BLaER1 treated with 17β-estradiol and CSF1 and Interleukin-3, amounts not matched to agents 10 nM and 100 nM (cell line): ENCODE results near the gene CDK19.

Source experiments
- H3K27ac ChIP-seq, 11 experiments: shearing (Covaris generic); formaldehyde crosslinking; 2 replicates each; pipeline ENCODE4 v1.8.1; 2022
- H3K27me3 ChIP-seq, 11 experiments: shearing (Covaris generic); formaldehyde crosslinking; 2 replicates each; pipeline ENCODE4 v1.8.1; 2022
- H3K36me3 ChIP-seq, 11 experiments: shearing (Covaris generic); formaldehyde crosslinking; 2 replicates each; pipeline ENCODE4 v1.8.1; 2022
- H3K4me1 ChIP-seq, 10 experiments: shearing (Covaris generic); formaldehyde crosslinking; 2 replicates each; pipeline ENCODE4 v1.8.1; 2022
- H3K4me2 ChIP-seq, 11 experiments: shearing (Covaris generic); formaldehyde crosslinking; 2 replicates each; pipeline ENCODE4 v1.8.1; 2022
- H3K4me3 ChIP-seq, 10 experiments: shearing (Covaris generic); formaldehyde crosslinking; 2 replicates each; pipeline ENCODE4 v1.8.1; 2022
- H3K9ac ChIP-seq, 11 experiments: shearing (Covaris generic); formaldehyde crosslinking; 2 replicates each; pipeline ENCODE4 v1.8.1; 2022
- H3K9me3 ChIP-seq, 11 experiments: shearing (Covaris generic); formaldehyde crosslinking; replicated peaks in 1 of 11; 2 replicates each; pipeline ENCODE4 v1.8.1; 2022
- H4K20me1 ChIP-seq, 11 experiments: shearing (Covaris generic); formaldehyde crosslinking; 2 replicates each; pipeline ENCODE4 v1.8.1; 2022
- Cebpa-rat ChIP-seq, 11 experiments: shearing (Covaris generic); IDR thresholded peaks; 2 replicates each; pipeline ENCODE4 v1.8.1; 2022

CDK19 gene

GRCh38 chr6:110712238-110712637, 103.0 kb downstream of the CDK19 start:
- Histone ChIP-seq H4K20me1 (peaks cover 0 to 14% (median 0%) of the 10 kb centered on the region in 11 experiments; a peak in 2 of 22 replicates), H3K4me2 (no peak overlapping the region), H3K36me3 (peaks cover 0 to 37% (median 21%) of the 10 kb centered on the region in 11 experiments; a peak in 16 of 22 replicates), H3K9ac (no peak overlapping the region), H3K4me1 (peaks cover 0 to 20% (median 0%) of the 10 kb centered on the region in 10 experiments; a peak in 6 of 20 replicates), H3K9me3 (peaks cover 0 to 3% (median 0%) of the 10 kb centered on the region in 11 experiments; a peak in 1 of 22 replicates), H3K4me3 (no peak overlapping the region), H3K27ac (no peak overlapping the region), H3K27me3 (no peaks in the 10 kb centered on the region)
- TF ChIP-seq Cebpa-rat (IDR thresholded peaks at IDR 0.05), result no peak

GRCh38 chr6:110710115-110710514, 105.2 kb downstream of the CDK19 start:
- no peak for TF ChIP-seq Cebpa-rat (IDR thresholded peaks at IDR 0.05)
- no peak overlapping the region for H3K4me2 ChIP-seq
- H3K36me3 ChIP-seq, result peaks cover 0 to 39% (median 22%) of the 10 kb centered on the region in 11 experiments; a peak in 17 of 22 replicates
- no peak overlapping the region for H3K4me3 ChIP-seq
- H3K9me3 ChIP-seq, result peaks cover 0 to 3% (median 0%) of the 10 kb centered on the region in 11 experiments; a peak in 1 of 22 replicates
- H3K4me1 ChIP-seq, result peaks cover 0 to 26% (median 0%) of the 10 kb centered on the region in 10 experiments; a peak in 6 of 20 replicates
- H4K20me1 ChIP-seq, result peaks cover 0 to 14% (median 0%) of the 10 kb centered on the region in 11 experiments; a peak in 2 of 22 replicates
- no peak overlapping the region for H3K9ac ChIP-seq
- H3K27ac ChIP-seq, result no peak overlapping the region
- H3K27me3 ChIP-seq, result no peaks in the 10 kb centered on the region

GRCh38 chr6:110708295-110708950, 106.8 kb downstream of the CDK19 start:
- Histone ChIP-seq H3K36me3 (peaks cover 0 to 39% (median 22%) of the 10 kb centered on the region in 11 experiments; a peak in 17 of 22 replicates), H3K9me3 (no peaks in the 10 kb centered on the region), H3K4me2 (peak overlapping the region in 3 of 11 experiments; percentile 32 to 55 (median 40); a peak in 6 of 22 replicates), H3K9ac (no peak overlapping the region), H3K4me3 (no peak overlapping the region), H3K4me1 (peaks cover 0 to 41% (median 10%) of the 10 kb centered on the region in 10 experiments; a peak in 15 of 20 replicates), H4K20me1 (peaks cover 0 to 16% (median 0%) of the 10 kb centered on the region in 11 experiments; a peak in 4 of 22 replicates), H3K27me3 (no peaks in the 10 kb centered on the region), H3K27ac (no peak overlapping the region)
- TF ChIP-seq Cebpa-rat (IDR thresholded peaks at IDR 0.05), result no peak

- peaks cover 0 to 19% (median 0%) of the 10 kb centered on the region in 11 experiments; a peak in 4 of 22 replicates for H4K20me1 ChIP-seq
- peaks cover 0 to 4% (median 0%) of the 10 kb centered on the region in 11 experiments; a peak in 1 of 22 replicates for H3K9me3 ChIP-seq
- no peak overlapping the region for H3K4me3 ChIP-seq
- H3K9ac ChIP-seq, result no peak overlapping the region
- H3K27me3 ChIP-seq, result no peaks in the 10 kb centered on the region
- no peak overlapping the region for H3K27ac ChIP-seq
- H3K4me1 ChIP-seq, result peaks cover 0 to 43% (median 12%) of the 10 kb centered on the region in 10 experiments; a peak in 15 of 20 replicates
- H3K4me2 ChIP-seq, result no peak overlapping the region
- TF ChIP-seq Cebpa-rat (IDR thresholded peaks at IDR 0.05), result no peak
- peaks cover 0 to 39% (median 21%) of the 10 kb centered on the region in 11 experiments; a peak in 15 of 22 replicates for H3K36me3 ChIP-seq
These were observed 109.7 kb downstream of the CDK19 start for GRCh38 chr6:110705543-110705942.

GRCh38 chr6:110703906-110704594, 111.2 kb downstream of the CDK19 start:
- Histone ChIP-seq H3K9me3 (peaks cover 0 to 4% (median 0%) of the 10 kb centered on the region in 11 experiments; a peak in 2 of 22 replicates), H3K4me1 (peaks cover 0 to 41% (median 12%) of the 10 kb centered on the region in 10 experiments; a peak in 15 of 20 replicates), H3K4me2 (peak overlapping the region in 7 of 11 experiments; percentile 45 to 71 (median 54); a peak in 14 of 22 replicates), H3K27ac (peak overlapping the region in 2 of 11 experiments; percentile 7 to 38; a peak in 1 of 22 replicates), H4K20me1 (peaks cover 0 to 18% (median 0%) of the 10 kb centered on the region in 11 experiments; a peak in 4 of 22 replicates), H3K9ac (no peak overlapping the region), H3K27me3 (no peaks in the 10 kb centered on the region), H3K4me3 (no peak overlapping the region), H3K36me3 (peaks cover 0 to 39% (median 16%) of the 10 kb centered on the region in 11 experiments; a peak in 13 of 22 replicates)
- TF ChIP-seq Cebpa-rat (IDR thresholded peaks at IDR 0.05), result 0 out of 22 replicates have a peak, but pooled peaks of 1 of the 11 experiments have one; percentile 25

- Histone ChIP-seq H3K36me3 (peaks cover 6 to 42% (median 23%) of the 10 kb centered on the region in 11 experiments; a peak in 20 of 22 replicates), H3K4me3 (no peak overlapping the region), H3K27me3 (no peaks in the 10 kb centered on the region), H3K9ac (no peak overlapping the region), H3K4me2 (peak overlapping the region in 6 of 11 experiments; percentile 20 to 71 (median 54); a peak in 8 of 22 replicates), H3K27ac (0 out of 22 replicates have a peak overlapping the region, but pooled peaks of 1 of the 11 experiments have one; percentile 29), H3K4me1 (peaks cover 0 to 33% (median 12%) of the 10 kb centered on the region in 10 experiments; a peak in 15 of 20 replicates), H4K20me1 (peaks cover 0 to 10% (median 0%) of the 10 kb centered on the region in 11 experiments; a peak in 4 of 22 replicates), H3K9me3 (peaks cover 0 to 12% (median 5%) of the 10 kb centered on the region in 11 experiments; a peak in 9 of 22 replicates)
- no peak for TF ChIP-seq Cebpa-rat (IDR thresholded peaks at IDR 0.05)
These were observed 112.0 kb downstream of the CDK19 start for GRCh38 chr6:110703010-110703905.

- no peak overlapping the region for H3K27ac ChIP-seq
- peaks cover 22 to 44% (median 32%) of the 10 kb centered on the region in 11 experiments for H3K9me3 ChIP-seq
- peaks cover 0 to 5% (median 0%) of the 10 kb centered on the region in 11 experiments; a peak in 2 of 22 replicates for H4K20me1 ChIP-seq
- no peak overlapping the region for H3K9ac ChIP-seq
- H3K4me1 ChIP-seq, result peaks cover 0 to 15% (median 11%) of the 10 kb centered on the region in 10 experiments; a peak in 15 of 20 replicates
- H3K4me2 ChIP-seq, result no peak overlapping the region
- H3K36me3 ChIP-seq, result peaks cover 23 to 56% (median 34%) of the 10 kb centered on the region in 11 experiments
- no peaks in the 10 kb centered on the region for H3K27me3 ChIP-seq
- TF ChIP-seq Cebpa-rat (IDR thresholded peaks at IDR 0.05), result no peak
- H3K4me3 ChIP-seq, result no peak overlapping the region
These were observed 115.5 kb downstream of the CDK19 start for GRCh38 chr6:110699780-110700179.

GRCh38 chr6:110693994-110694393, 121.3 kb downstream of the CDK19 start:
- Histone ChIP-seq H3K27ac (no peak overlapping the region), H3K27me3 (no peaks in the 10 kb centered on the region), H3K4me3 (no peak overlapping the region), H4K20me1 (peaks cover 13 to 18% (median 15%) of the 10 kb centered on the region in 11 experiments; a peak in 18 of 22 replicates), H3K9me3 (peaks cover 30 to 54% (median 45%) of the 10 kb centered on the region in 11 experiments), H3K9ac (no peak overlapping the region), H3K4me2 (no peak overlapping the region), H3K36me3 (peaks cover 23 to 51% (median 42%) of the 10 kb centered on the region in 11 experiments), H3K4me1 (peaks cover 15 to 17% (median 15%) of the 10 kb centered on the region in 10 experiments)
- no peak for TF ChIP-seq Cebpa-rat (IDR thresholded peaks at IDR 0.05)
